HG02943 (cell line): ENCODE results near the gene TLK2.

Source experiments
- ATAC-seq: cut with Tn5 transposase; IDR thresholded peaks from one replicate; pipeline ENCODE4 v1.9.1; 2021; ENCODE audit warnings: mild to moderate bottlenecking, low read depth, moderate library complexity; ENCODE audit not compliant: unreplicated experiment

The TLK2 gene

DNA sequence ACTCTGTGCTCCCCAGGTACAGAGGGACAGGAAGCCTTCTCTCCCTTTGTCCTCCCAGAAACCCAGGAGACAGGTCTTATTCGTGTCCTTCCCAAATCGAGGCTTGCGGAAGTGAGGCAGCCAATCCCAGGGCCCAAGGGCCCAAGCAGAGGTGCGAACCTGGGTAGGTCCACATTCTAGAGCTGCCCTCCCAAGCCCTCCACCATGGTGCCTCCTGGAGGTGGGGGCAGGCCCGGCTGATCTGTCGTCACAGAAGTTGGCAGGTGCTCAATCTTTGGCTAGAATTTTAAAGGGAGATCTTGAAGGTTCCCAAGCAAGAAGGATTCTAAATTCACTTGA is 170.3 kb downstream of the TLK2 start:
- ATAC-seq = no peak

DNA sequence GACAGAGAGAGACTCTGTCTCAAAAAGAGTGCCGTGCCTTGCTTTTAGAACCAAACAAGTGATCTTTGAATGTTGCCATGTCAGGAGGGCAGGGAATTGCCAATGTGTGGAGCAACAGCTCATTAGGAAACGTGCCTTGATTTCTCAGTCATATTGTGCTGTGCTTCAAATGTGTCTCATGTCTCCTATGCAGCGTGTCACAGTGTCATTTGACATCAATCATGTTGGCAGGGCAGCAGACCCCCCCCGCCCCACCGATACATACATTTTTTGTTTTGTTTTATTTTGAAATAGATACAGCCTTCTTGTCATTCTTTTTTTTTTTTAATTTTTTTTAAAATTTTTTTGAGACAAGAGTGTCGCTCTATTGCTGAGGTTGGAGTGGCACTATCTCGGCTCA is 170.9 kb downstream of the TLK2 start:
- no peak for ATAC-seq

DNA sequence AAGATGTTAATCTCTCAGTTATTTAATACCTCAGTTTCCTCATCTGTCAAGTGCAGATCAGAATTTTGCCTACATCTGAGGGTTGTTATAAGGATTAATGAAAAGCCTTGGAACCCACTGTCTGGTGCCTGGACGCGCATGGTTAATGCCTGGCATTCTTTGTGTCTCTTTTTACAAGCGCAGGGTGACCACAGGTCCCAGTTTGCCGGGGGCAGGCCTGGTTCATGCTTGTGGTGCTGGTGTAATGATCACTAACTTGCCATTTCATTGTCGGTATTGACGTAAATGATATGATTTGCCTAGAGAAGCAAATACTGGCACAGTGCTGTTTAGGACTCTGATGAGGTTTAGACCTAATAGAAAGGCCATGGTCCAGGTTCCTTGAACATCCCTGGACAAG is 172.0 kb downstream of the TLK2 start:
- ATAC-seq = no peak

DNA sequence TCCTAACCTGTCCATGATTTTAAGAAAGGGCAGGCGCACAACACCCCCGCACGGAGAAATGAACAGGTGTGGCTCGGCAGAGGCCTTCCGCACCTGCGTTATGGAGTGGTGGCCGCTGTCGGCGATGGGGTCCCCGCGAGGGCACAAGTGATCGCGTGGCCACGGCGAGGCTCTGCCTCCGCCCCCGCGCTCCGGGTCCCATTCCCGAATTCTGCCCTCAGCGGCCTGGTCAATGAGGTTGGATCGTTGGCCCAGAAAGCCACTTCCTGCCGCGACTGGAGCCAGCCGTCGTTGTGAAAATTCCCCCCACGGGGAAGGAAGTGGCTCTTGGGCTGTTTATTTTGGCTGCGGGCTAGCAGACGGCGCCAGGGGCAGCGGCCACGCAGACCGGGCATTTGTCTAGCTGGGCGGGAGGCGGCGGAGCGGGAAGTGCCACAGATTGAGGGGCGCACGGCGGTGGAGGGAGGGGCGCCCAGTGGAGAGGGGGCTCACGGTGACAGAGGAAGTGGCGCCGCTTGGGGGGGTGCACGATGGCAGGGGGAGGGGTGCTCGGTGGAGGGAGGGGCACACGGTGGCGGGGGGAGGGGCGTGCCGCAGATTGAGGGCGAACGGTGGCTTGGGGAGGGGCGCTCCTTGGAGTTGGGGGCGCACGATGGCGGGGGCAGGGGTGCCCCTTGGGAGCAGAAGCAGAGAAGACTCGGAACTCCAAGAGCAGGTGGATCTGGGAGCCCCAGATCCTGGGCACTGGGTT is 173.8 kb downstream of the TLK2 start:
- no peak for ATAC-seq

DNA sequence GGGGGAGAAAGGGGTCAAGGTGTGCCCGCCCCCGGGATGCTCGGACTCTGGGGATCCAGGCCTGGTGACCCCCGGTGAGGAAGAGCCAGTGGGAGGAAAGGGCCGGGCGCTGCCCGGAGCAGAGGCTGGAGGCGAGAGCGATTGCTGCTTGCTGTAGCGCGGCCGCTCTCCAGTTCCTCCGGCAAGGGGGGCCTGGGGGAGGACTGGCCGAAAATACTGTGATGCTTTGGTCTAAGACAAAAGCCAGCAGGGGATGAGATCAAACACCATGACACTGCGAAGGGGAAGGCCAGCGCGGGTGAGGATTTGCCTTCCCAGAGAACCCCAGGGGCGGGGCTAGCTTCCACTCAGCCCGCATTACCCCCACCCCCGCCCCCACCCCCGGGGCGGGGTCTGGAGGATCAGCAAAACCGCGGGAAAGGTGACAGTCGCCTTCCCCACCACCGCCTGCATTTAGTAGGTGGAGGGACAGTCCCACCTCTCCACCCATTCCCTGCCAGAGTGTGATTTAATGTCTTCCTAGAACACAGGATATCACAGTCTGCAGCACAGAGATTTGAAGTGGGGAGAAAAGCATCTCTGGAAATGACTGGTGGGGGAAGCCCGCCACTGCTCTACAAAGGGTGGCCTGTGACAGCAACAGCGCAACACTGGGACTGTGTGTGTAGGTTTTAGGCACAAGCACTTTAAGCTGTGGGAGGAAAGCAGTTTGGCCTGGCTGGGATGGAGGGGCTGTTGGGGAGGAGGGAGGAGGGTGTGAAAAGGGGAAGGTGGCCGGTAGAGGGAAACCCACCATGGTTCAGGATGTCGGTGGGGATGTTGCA is 174.6 kb downstream of the TLK2 start:
- ATAC-seq = no peak

DNA sequence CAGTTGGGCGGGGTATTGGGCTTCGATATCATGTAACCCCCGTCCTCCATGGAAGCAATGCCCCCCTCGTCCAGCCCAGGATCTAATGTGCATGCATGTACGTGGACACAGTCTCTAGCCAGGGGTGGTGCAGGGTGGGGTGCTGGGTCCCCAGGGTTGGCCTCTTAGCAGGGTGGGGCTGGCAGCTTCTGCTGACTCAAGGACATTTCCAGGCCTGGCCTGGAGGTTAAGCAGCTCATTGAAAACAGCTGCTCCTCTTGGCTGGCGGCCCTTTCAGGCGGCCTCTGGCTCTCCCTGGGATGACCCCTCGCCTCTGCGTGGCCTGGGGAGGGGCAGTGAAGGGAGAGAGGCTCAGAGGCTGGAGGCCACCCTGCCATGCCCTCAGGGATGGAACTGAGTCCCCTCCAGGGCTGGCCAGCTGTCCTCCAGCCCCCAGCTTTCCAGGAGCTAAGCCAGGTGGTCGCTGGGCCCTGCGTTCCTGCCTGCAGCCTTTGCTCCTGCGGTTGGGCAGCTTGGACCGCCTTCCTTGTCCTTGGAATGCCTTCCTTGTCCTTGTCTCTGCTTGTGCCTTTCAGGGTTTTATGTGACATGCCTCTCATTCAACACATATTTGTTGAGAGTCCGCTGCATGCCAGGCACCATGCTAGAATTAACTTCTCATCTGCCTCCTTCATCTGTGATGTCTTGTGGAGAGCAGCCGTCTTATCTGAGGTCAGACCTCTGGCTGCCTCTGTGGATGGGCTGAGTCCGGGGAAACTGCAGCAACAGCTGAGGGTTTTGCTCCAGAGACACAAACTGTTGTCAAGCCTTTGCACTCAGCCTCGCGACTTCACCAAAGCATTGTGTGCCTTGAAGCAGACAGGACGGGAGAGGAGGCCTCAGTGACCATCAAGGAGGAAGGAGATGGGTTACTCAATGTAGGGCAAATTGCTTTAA is 175.5 kb downstream of the TLK2 start:
- no peak for ATAC-seq

DNA sequence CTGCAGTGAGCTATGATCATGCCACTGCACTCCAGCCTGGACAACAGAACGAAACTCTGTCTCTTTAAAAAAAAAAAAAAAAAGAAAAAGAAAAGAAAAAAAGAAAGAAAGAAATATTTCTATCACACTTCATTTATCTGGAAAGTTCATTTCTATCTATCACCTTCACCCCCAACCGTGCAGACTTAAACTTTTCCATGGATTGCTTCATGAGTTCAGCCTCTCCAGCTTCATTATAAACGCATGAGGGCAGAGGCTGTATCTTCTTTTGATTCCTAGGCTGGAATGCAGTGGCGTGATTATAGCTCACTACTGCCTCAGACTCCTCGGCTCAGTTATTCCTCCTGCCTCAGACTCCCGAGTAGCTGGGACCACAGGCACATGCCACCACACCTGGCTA is 177.0 kb downstream of the TLK2 start:
- ATAC-seq = no peak

GRCh38 chr17:62656446-62656845 is 177.8 kb downstream of the TLK2 start:
- no peak for ATAC-seq

- ATAC-seq = no peak
Observed at GRCh38 chr17:62657145-62657665, 178.6 kb downstream of the TLK2 start.

DNA sequence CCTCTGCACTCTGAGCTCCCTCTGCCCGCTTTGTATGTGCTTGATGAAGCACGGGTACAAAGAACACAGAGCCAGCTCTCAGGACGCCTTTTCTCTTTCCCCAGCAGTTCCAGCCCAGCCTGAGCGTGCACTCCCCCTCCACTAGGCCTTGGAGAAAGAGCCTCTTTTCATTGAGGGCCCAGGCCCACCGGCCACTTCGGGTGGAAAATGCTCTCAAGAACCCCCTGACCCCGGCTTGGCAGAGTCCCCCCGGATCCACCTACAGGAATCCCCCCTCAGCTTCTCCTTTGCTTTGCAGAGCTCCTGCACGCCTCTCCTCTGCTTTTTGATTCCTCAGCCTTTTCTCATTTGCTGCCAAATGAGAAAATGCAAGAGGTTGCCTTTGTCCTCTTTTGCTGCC is 179.1 kb downstream of the TLK2 start:
- no peak for ATAC-seq

GRCh38 chr17:62658136-62658920 is 179.7 kb downstream of the TLK2 start:
- no peak for ATAC-seq

- no peak for ATAC-seq
Observed at GRCh38 chr17:62660629-62661118, 182.0 kb downstream of the TLK2 start.

GRCh38 chr17:62661337-62661736 is 182.7 kb downstream of the TLK2 start:
- ATAC-seq = no peak

- ATAC-seq = no peak
Observed at GRCh38 chr17:62662855-62663254, 184.2 kb downstream of the TLK2 start.
